Naive thymus-derived CD4-positive, alpha-beta T cell (primary cell): Measurements from ENCODE around the gene VIL1. TPM values are rescaled to one million over a fixed set of nuclear protein-coding genes. Genes with fewer than 3 reads are reported as not detected.

Source experiments
- ATAC-seq: fragments of 150-1000 bp; cut with Tn5 transposase; 2 replicates; pipeline ENCODE4 v1.10.0; 2021; ENCODE audit warnings: mild to moderate bottlenecking, moderate library complexity
- CTCF ChIA-PET: fragments of 350-600 bp; sonication (Branson Sonifier 250); formaldehyde crosslinking; loops from one replicate; lab custom pipeline; 2021; ENCODE audit warnings: antibody characterized with exemption; lab: Charles Lee
- POLR2A ChIA-PET: fragments of 350-600 bp; sonication (Branson Sonifier 250); formaldehyde crosslinking; loops from one replicate; lab custom pipeline; 2021; ENCODE audit warnings: antibody characterized with exemption, inconsistent platforms; lab: Charles Lee
- DNase-seq, 9 donors: peaks; one replicate each; pipeline versions ENCODE4 v3.0.0 to v3.0.0-alpha.2; 2020 to 2022; ENCODE audit warnings: mixed read lengths in 1 of 9
- H3K27ac ChIP-seq: one replicate; pipeline ENCODE4 v1.7.0; 2013; ENCODE audit warnings: mild to moderate bottlenecking, low read depth, low read length, moderate library complexity
- H3K27me3 ChIP-seq, 2 donors: one replicate each; pipeline ENCODE4 v1.7.0; 2013; ENCODE audit warnings: low read length in 2 of 2, mild to moderate bottlenecking in 2 of 2, moderate library complexity in 2 of 2; ENCODE audit not compliant: control insufficient read depth in 2 of 2, insufficient read depth in 2 of 2
- H3K36me3 ChIP-seq, 3 experiments: 1 replicate in 2 of 3; 2 replicates in 1 of 3; pipeline ENCODE4 v1.7.0; 2013; ENCODE audit warnings: low read length in 3 of 3, mild to moderate bottlenecking in 3 of 3, moderate library complexity in 1 of 3; ENCODE audit not compliant: insufficient read depth in 3 of 3, control insufficient read depth in 2 of 3
- H3K4me1 ChIP-seq, 2 donors: one replicate each; pipeline ENCODE4 v1.7.0; 2013; ENCODE audit warnings: low read length in 2 of 2, mild to moderate bottlenecking in 2 of 2, moderate library complexity in 1 of 2; ENCODE audit not compliant: control insufficient read depth in 2 of 2, insufficient read depth in 2 of 2
- H3K4me3 ChIP-seq: 2 replicates; pipeline ENCODE4 v1.7.0; 2013; ENCODE audit warnings: mild to moderate bottlenecking, low read length
- H3K9me3 ChIP-seq, 3 experiments: 1 replicate in 2 of 3; 2 replicates in 1 of 3; pipeline ENCODE4 v1.7.0; 2013; ENCODE audit warnings: low read length in 3 of 3; ENCODE audit not compliant: control insufficient read depth in 2 of 3
- H3K27ac Mint-ChIP-seq, 9 donors: one replicate each; pipeline ENCODE4 v1.8.0; 2020 to 2022; ENCODE audit warnings: mixed read lengths in 9 of 9, mild to moderate bottlenecking in 8 of 9, moderate library complexity in 5 of 9, inconsistent platforms in 2 of 9
- H3K27me3 Mint-ChIP-seq, 5 donors: one replicate each; pipeline ENCODE4 v1.8.0; 2021 to 2022; ENCODE audit warnings: mixed read lengths in 5 of 5, mild to moderate bottlenecking in 1 of 5
- H3K36me3 Mint-ChIP-seq, 5 donors: one replicate each; pipeline ENCODE4 v1.8.0; 2020 to 2022; ENCODE audit warnings: mixed read lengths in 5 of 5, mild to moderate bottlenecking in 3 of 5, inconsistent platforms in 1 of 5
- H3K4me1 Mint-ChIP-seq, 7 donors: one replicate each; pipeline ENCODE4 v1.8.0; 2020 to 2022; ENCODE audit warnings: mixed read lengths in 7 of 7, mild to moderate bottlenecking in 3 of 7, inconsistent platforms in 1 of 7
- H3K4me3 Mint-ChIP-seq, 10 donors: one replicate each; pipeline ENCODE4 v1.8.0; 2020 to 2022; ENCODE audit warnings: mild to moderate bottlenecking in 10 of 10, mixed read lengths in 10 of 10, moderate library complexity in 6 of 10, inconsistent platforms in 2 of 10
- H3K9me3 Mint-ChIP-seq, 11 donors: one replicate each; pipeline ENCODE4 v1.8.0; 2020 to 2022; ENCODE audit warnings: mixed read lengths in 11 of 11, mild to moderate bottlenecking in 4 of 11, inconsistent platforms in 1 of 11, moderate library complexity in 1 of 11
- intact Hi-C, 2 donors: fragments of 100-400 bp; cut with micrococcal nuclease; formaldehyde crosslinking; loops; one replicate each; pipeline ENCODE4 v1.15.1; 2023
- polyA plus RNA-seq, 2 donors: library from polyadenylated mRNA; unstranded; fragments of 300-500 nt; fragmentation: Illumina TruSeq; gene quantifications; one replicate each; pipeline ENCODE4 v1.2.3, GENCODE V29; 2021
- total RNA-seq, 6 experiments: library from RNA in 5 of 6; stranded (reverse) in 5 of 6; gene quantifications; 1 replicate in 5 of 6; 2 replicates in 1 of 6; pipeline ENCODE4 v1.2.3 and lab custom pipeline; 2021 to 2026

Gene VIL1
- total and polyA plus RNA-seq, 7 experiments from 2014 or later: 0.10 to 0.69 (median 0.15) TPM; not detected in 2

DNA sequence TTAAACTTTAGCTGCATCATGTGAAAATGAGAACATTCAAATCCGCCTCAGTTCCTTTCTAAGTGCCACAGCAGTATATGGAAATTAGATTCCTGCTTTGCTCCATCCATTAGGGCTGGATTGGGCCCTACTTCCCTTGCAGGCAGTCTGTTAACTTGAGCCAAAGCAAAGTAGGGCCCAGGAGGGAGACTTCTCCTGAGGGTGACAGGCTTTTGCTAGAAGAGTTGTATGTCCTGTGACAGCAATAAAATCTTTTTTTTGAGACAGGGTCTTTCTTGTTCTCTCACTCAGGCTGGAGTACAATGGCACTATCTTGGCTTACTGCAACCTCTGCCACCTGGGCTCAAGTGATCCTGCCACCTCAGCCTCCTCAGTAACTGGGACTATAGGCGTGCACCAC is 28.1 kb downstream of the VIL1 start:
- H3K27me3 ChIP-seq: no peaks in the 10 kb centered on the region
- no peaks in the 10 kb centered on the region for H3K4me1 ChIP-seq
- peaks cover 0 to 6% (median 0%) of the 10 kb centered on the region in 3 experiments for H3K36me3 ChIP-seq
- peaks cover 0 to 26% (median 11%) of the 10 kb centered on the region in 5 donors for H3K36me3 Mint-ChIP-seq
- H3K9me3 Mint-ChIP-seq: no peaks in the 10 kb centered on the region
- H3K27ac Mint-ChIP-seq: no peak overlapping the region
- no peaks in the 10 kb centered on the region for H3K9me3 ChIP-seq
- ATAC-seq: no peak
- H3K4me3 ChIP-seq: no peak overlapping the region
- H3K4me1 Mint-ChIP-seq: peaks cover 0 to 12% (median 0%) of the 10 kb centered on the region in 7 donors
- DNase-seq: peak in 1 of 9 donors; percentile 7
- intact Hi-C loops: no loop called here
- ChIA-PET CTCF (no interaction called here), POLR2A (no interaction called here)
- no peak overlapping the region for H3K4me3 Mint-ChIP-seq
- no peak overlapping the region for H3K27ac ChIP-seq
- no peaks in the 10 kb centered on the region for H3K27me3 Mint-ChIP-seq

DNA sequence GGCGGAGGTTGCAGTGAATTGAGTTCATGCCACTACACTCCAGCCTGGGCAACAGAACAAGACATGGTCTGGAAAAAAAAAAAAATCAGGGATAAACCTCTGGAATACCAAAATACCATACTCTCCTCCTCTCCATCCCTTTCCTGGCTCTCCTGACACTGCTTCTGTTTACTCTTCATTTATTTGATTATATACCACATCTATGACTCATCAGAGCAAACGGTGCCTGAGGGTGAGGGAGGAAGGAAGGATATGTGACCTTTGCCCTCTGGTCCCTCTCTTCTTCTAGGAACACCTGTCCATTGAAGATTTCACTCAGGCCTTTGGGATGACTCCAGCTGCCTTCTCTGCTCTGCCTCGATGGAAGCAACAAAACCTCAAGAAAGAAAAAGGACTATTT is 30.0 kb downstream of the VIL1 start:
- POLR2A ChIA-PET: no interaction called here
- Mint-ChIP-seq H3K4me3 (no peak overlapping the region), H3K4me1 (peaks cover 0 to 12% (median 0%) of the 10 kb centered on the region in 7 donors), H3K27me3 (no peaks in the 10 kb centered on the region), H3K9me3 (no peaks in the 10 kb centered on the region), H3K27ac (no peak overlapping the region), H3K36me3 (peaks cover 0 to 31% (median 15%) of the 10 kb centered on the region in 5 donors)
- H3K9me3 ChIP-seq: no peaks in the 10 kb centered on the region
- DNase-seq: no peak
- no peak overlapping the region for H3K27ac ChIP-seq
- H3K4me1 ChIP-seq: no peaks in the 10 kb centered on the region
- intact Hi-C loops: no loop called here
- no peak overlapping the region for H3K4me3 ChIP-seq
- no peaks in the 10 kb centered on the region for H3K27me3 ChIP-seq
- no peak for ATAC-seq
- H3K36me3 ChIP-seq: peaks cover 0 to 9% (median 0%) of the 10 kb centered on the region in 3 experiments
- CTCF ChIA-PET: no interaction called here

GRCh38 chr2:218452079-218452478 is 33.2 kb downstream of the VIL1 start:
- H3K27me3 Mint-ChIP-seq: no peaks in the 10 kb centered on the region
- Histone ChIP-seq H3K36me3 (peaks cover 8 to 40% (median 11%) of the 10 kb centered on the region in 3 experiments), H3K27ac (no peak overlapping the region), H3K4me3 (no peak overlapping the region), H3K9me3 (peaks cover 0 to 6% (median 0%) of the 10 kb centered on the region in 3 experiments), H3K4me1 (no peaks in the 10 kb centered on the region), H3K27me3 (no peaks in the 10 kb centered on the region)
- H3K4me3 Mint-ChIP-seq: no peak overlapping the region
- ChIA-PET POLR2A (no interaction called here), CTCF (no interaction called here)
- peaks cover 0 to 12% (median 0%) of the 10 kb centered on the region in 7 donors for H3K4me1 Mint-ChIP-seq
- peaks cover 0 to 14% (median 8%) of the 10 kb centered on the region in 11 donors for H3K9me3 Mint-ChIP-seq
- intact Hi-C loops: no loop called here
- H3K27ac Mint-ChIP-seq: no peak overlapping the region
- ATAC-seq (no peak), DNase-seq (no peak)
- peaks cover 15 to 53% (median 37%) of the 10 kb centered on the region in 5 donors for H3K36me3 Mint-ChIP-seq

GRCh38 chr2:218456849-218457248 is 37.9 kb downstream of the VIL1 start:
- peaks cover 15 to 41% (median 36%) of the 10 kb centered on the region in 5 donors for H3K36me3 Mint-ChIP-seq
- H3K9me3 Mint-ChIP-seq: peaks cover 0 to 14% (median 8%) of the 10 kb centered on the region in 11 donors
- H3K4me3 Mint-ChIP-seq: no peak overlapping the region
- Histone ChIP-seq H3K4me3 (no peak overlapping the region), H3K4me1 (no peaks in the 10 kb centered on the region), H3K9me3 (peaks cover 0 to 6% (median 0%) of the 10 kb centered on the region in 3 experiments), H3K27ac (no peak overlapping the region), H3K27me3 (no peaks in the 10 kb centered on the region), H3K36me3 (peaks cover 8 to 50% (median 16%) of the 10 kb centered on the region in 3 experiments)
- no peaks in the 10 kb centered on the region for H3K27me3 Mint-ChIP-seq
- no peaks in the 10 kb centered on the region for H3K4me1 Mint-ChIP-seq
- CTCF ChIA-PET: interaction anchor here (0.6 to 1.7 kb wide), 2 partner anchors 9 to 153 kb away, joined by 4 to 7 read pairs; no protein-coding TSS in a partner anchor
- DNase-seq: no peak
- ATAC-seq: no peak
- H3K27ac Mint-ChIP-seq: no peak overlapping the region
- intact Hi-C loops: no loop called here
- POLR2A ChIA-PET: no interaction called here

- no peak for ATAC-seq
- Mint-ChIP-seq H3K9me3 (peaks cover 0 to 14% (median 8%) of the 10 kb centered on the region in 11 donors), H3K27me3 (no peaks in the 10 kb centered on the region), H3K27ac (peak overlapping the region in 1 of 9 donors; percentile 55), H3K4me1 (no peaks in the 10 kb centered on the region), H3K4me3 (no peak overlapping the region), H3K36me3 (peaks cover 15 to 51% (median 40%) of the 10 kb centered on the region in 5 donors)
- no peak overlapping the region for H3K27ac ChIP-seq
- H3K9me3 ChIP-seq: peaks cover 0 to 6% (median 0%) of the 10 kb centered on the region in 3 experiments
- intact Hi-C loops: no loop called here
- ChIA-PET POLR2A (interaction anchor here (0.5 kb wide), 1 partner anchor 28 kb away, joined by 3 read pairs; no protein-coding TSS in a partner anchor), CTCF (interaction anchor here (0.6 kb wide), 1 partner anchor 8 kb away, joined by 3 read pairs; no protein-coding TSS in a partner anchor)
- no peak overlapping the region for H3K4me3 ChIP-seq
- H3K27me3 ChIP-seq: no peaks in the 10 kb centered on the region
- H3K36me3 ChIP-seq: peaks cover 8 to 53% (median 16%) of the 10 kb centered on the region in 3 experiments
- DNase-seq: no peak
- no peaks in the 10 kb centered on the region for H3K4me1 ChIP-seq
Observed at GRCh38 chr2:218458598-218458997, 39.7 kb downstream of the VIL1 start.

DNA sequence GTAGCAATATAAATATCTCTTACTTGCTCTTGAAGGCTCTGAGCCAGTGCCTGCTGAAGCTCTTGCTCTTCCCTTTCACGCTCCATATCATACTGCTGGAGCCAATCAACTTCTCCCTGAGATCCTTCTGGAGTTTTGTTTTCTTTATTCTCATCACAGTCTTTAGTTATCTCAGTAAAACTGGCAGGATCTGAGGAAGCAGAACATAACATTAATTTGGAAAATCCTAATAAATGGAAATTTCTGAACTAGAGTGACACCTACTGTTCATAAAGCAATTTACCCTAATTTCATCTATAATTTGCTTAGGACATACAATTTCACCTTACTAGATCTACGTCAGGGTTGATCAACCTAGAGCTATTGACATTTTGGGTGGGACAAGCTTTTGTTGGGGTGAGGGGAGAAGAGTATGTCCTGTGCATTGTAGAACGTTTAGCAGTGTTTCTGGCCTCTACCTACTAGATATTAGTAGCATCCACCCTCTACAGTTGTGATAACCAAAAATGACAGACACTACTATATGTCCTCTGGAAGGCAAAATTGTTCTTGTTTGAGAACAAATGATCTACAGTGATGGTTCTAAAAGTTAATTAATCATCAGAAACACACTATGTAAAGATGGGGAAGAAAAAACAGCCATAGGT is 47.2 kb downstream of the VIL1 start:
- Histone ChIP-seq H3K9me3 (no peaks in the 10 kb centered on the region), H3K36me3 (peaks cover 0 to 25% (median 3%) of the 10 kb centered on the region in 3 experiments), H3K27ac (no peak overlapping the region), H3K4me3 (no peak overlapping the region), H3K4me1 (peaks cover 0 to 4% of the 10 kb centered on the region in 2 donors), H3K27me3 (no peaks in the 10 kb centered on the region)
- Mint-ChIP-seq H3K4me3 (no peak overlapping the region), H3K27me3 (no peaks in the 10 kb centered on the region), H3K9me3 (no peaks in the 10 kb centered on the region), H3K27ac (peak overlapping the region in 2 of 9 donors; percentile 3 to 62), H3K36me3 (peaks cover 0 to 37% (median 17%) of the 10 kb centered on the region in 5 donors), H3K4me1 (peaks cover 5 to 11% (median 9%) of the 10 kb centered on the region in 7 donors)
- POLR2A ChIA-PET: interaction anchor here (0.6 to 1.9 kb wide), 3 partner anchors 59 to 180 kb away, joined by 3 to 6 read pairs (median 4); partner anchors contain the start of gene CTDSP1
- intact Hi-C loops: loop anchor here (1.0 kb wide), 6 partner anchors 60 to 280 kb away; partner anchors contain the start of gene CATIP (in 1 of the 2)
- peak; percentile 45 for ATAC-seq
- peak in 3 of 9 donors; percentile 9 to 24 (median 23) for DNase-seq
- CTCF ChIA-PET: interaction anchor here (0.6 to 1.6 kb wide), 13 partner anchors 9 to 247 kb away, joined by 3 to 7 read pairs (median 4); no protein-coding TSS in a partner anchor
